HepG2 (cell line): ENCODE measurements around the gene DEUP1. TPM values are rescaled to one million over a fixed set of nuclear protein-coding genes. Genes with fewer than 3 reads are reported as not detected.

Experiments
- ATAC-seq: fragments of 200-7000 bp; cut with Tn5 transposase; 3 replicates; pipeline ENCODE4 v1.9.1; 2020; ENCODE audit warnings: mild to moderate bottlenecking, moderate library complexity
- BruUV-seq: library from RNA; stranded (reverse); fragments of 400-500 nt; replicated peaks from 2 replicates; lab custom pipeline; 2021; lab: Mats Ljungman, UMichigan
- CTCF ChIA-PET: fragments of 300-600 bp; formaldehyde crosslinking; extraction: SDS; loops from one replicate; lab custom pipeline; 2021; ENCODE audit warnings: low total read pairs, inconsistent platforms, low intra/inter-chr PET ratio; lab: Yijun Ruan, JAX
- POLR2A ChIA-PET: fragments of 350-600 bp; sonication (Branson Sonifier 250); formaldehyde crosslinking; loops from one replicate; lab custom pipeline; 2020; ENCODE audit warnings: antibody characterized with exemption, inconsistent platforms; lab: Yijun Ruan, JAX
- DNase-seq: peaks from one replicate; pipeline ENCODE4 v3.0.0-alpha.2; 2015; ENCODE audit warnings: low spot score
- FAIRE-seq: peaks from 3 replicates; lab custom pipeline; 2011; peaks lifted over from hg19 to GRCh38; lab: Jason Lieb, UNC
- H2AFZ ChIP-seq: one replicate; pipeline ENCODE4 v1.6.1; 2011; ENCODE audit warnings: low read length, inconsistent platforms
- H3K27ac ChIP-seq: fragments of 300-600 bp; 3 replicates; pipeline ENCODE4 v1.8.0; 2011; ENCODE audit warnings: mixed run types, mild to moderate bottlenecking, mixed read lengths, low read length, inconsistent platforms; ENCODE audit not compliant: insufficient read depth; ENCODE audit errors: extremely low read length
- H3K27me3 ChIP-seq, 2 experiments: fragments of 200-600 bp in 1 of 2; 2 replicates in 1 of 2; 3 replicates in 1 of 2; pipeline versions ENCODE4 v1.6.0 to v1.8.0; 2011; ENCODE audit warnings: low read length in 2 of 2, mild to moderate bottlenecking in 2 of 2, moderate library complexity in 2 of 2, inconsistent platforms in 1 of 2; ENCODE audit not compliant: insufficient read depth in 2 of 2, control insufficient read depth in 1 of 2
- H3K36me3 ChIP-seq, 2 experiments: fragments of 200-600 bp in 1 of 2; replicated peaks in 1 of 2; 2 replicates in 1 of 2; 3 replicates in 1 of 2; pipeline versions ENCODE4 v1.5.1 to v1.8.0; 2011; ENCODE audit warnings: low read length in 2 of 2, inconsistent platforms in 1 of 2; ENCODE audit not compliant: insufficient read depth in 2 of 2, control insufficient read depth in 1 of 2
- H3K4me1 ChIP-seq: 2 replicates; pipeline ENCODE4 v1.5.1; 2012; ENCODE audit warnings: low read length, inconsistent platforms; ENCODE audit not compliant: insufficient read depth
- H3K4me2 ChIP-seq: 2 replicates; pipeline ENCODE4 v1.6.0; 2011; ENCODE audit warnings: low read depth, low read length, inconsistent platforms
- H3K4me3 ChIP-seq, 3 experiments: fragments of 200-600 bp in 1 of 3; sonication (generic), shearing (Covaris generic) in 1 of 3; replicated peaks in 1 of 3; 2 replicates each; pipeline ENCODE4 v1.5.1; 2011 to 2016; ENCODE audit warnings: low read length in 3 of 3, inconsistent platforms in 2 of 3, low read depth in 2 of 3, mild to moderate bottlenecking in 2 of 3, control low read depth in 1 of 3, mixed read lengths in 1 of 3; ENCODE audit not compliant: insufficient read depth in 1 of 3
- H3K79me2 ChIP-seq: one replicate; pipeline ENCODE4 v1.6.1; 2011; ENCODE audit warnings: low read length, inconsistent platforms; ENCODE audit not compliant: insufficient read depth
- H3K9ac ChIP-seq: 2 replicates; pipeline ENCODE4 v1.6.0; 2011; ENCODE audit warnings: mild to moderate bottlenecking, low read depth, low read length, inconsistent platforms; ENCODE audit not compliant: insufficient read depth
- H3K9me3 ChIP-seq: 2 replicates; pipeline ENCODE4 v1.5.1; 2012; ENCODE audit warnings: mild to moderate bottlenecking, low read length
- H4K20me1 ChIP-seq: 2 replicates; pipeline ENCODE4 v1.6.0; 2011; ENCODE audit warnings: inconsistent platforms, mild to moderate bottlenecking, low read length, moderate library complexity; ENCODE audit not compliant: insufficient read depth
- ATAD3A ChIP-seq: sonication (generic); formaldehyde crosslinking; IDR thresholded peaks from 2 replicates; pipeline ENCODE4 v1.4.0; 2020; ENCODE audit warnings: missing genetic modification reagents
- DMAP1 ChIP-seq: IDR thresholded peaks from 2 replicates; pipeline ENCODE4 v1.6.1; 2016
- ESRRA ChIP-seq: sonication (generic); formaldehyde crosslinking; IDR thresholded peaks from 2 replicates; pipeline ENCODE4 v1.5.1; 2020; ENCODE audit warnings: mild to moderate bottlenecking, low read depth, missing genetic modification reagents
- GFI1 ChIP-seq: sonication (generic); formaldehyde crosslinking; IDR thresholded peaks from 2 replicates; pipeline ENCODE4 v1.5.0; 2020; ENCODE audit warnings: missing genetic modification reagents, mild to moderate bottlenecking, borderline replicate concordance
- PAF1 ChIP-seq: IDR thresholded peaks from 2 replicates; pipeline ENCODE4 v1.6.1; 2016; ENCODE audit warnings: missing genetic modification reagents, missing compliant biosample characterization
- PHF8 ChIP-seq: sonication (generic); formaldehyde crosslinking; IDR thresholded peaks from 2 replicates; pipeline ENCODE4 v1.5.0; 2020; ENCODE audit warnings: missing genetic modification reagents
- RAD51 ChIP-seq: fragments of 450-650 bp; IDR thresholded peaks from 2 replicates; pipeline ENCODE4 v1.6.1; 2016; ENCODE audit warnings: borderline replicate concordance
- SRF ChIP-seq: IDR thresholded peaks from 2 replicates; pipeline ENCODE4 v1.6.1; 2011; ENCODE audit warnings: mild to moderate bottlenecking, low read depth, low read length, moderate library complexity
- YY1 ChIP-seq: IDR thresholded peaks from 2 replicates; pipeline ENCODE4 v1.6.1; 2011; ENCODE audit warnings: low read length, low read depth, moderate library complexity, mild to moderate bottlenecking; ENCODE audit not compliant: insufficient read depth, insufficient replicate concordance
- ZKSCAN8 ChIP-seq: IDR thresholded peaks from 2 replicates; pipeline ENCODE4 v1.6.1; 2016; ENCODE audit warnings: borderline replicate concordance, missing genetic modification reagents, missing compliant biosample characterization
- ZNF124 ChIP-seq: sonication (generic); formaldehyde crosslinking; IDR thresholded peaks from 2 replicates; pipeline ENCODE4 v1.4.0; 2020; ENCODE audit warnings: missing genetic modification reagents
- ZNF350 ChIP-seq: sonication (generic); formaldehyde crosslinking; IDR thresholded peaks from 2 replicates; pipeline ENCODE4 v1.4.0; 2020; ENCODE audit warnings: mild to moderate bottlenecking, low read depth, missing genetic modification reagents, borderline replicate concordance
- ZNF557 ChIP-seq: sonication (generic); formaldehyde crosslinking; IDR thresholded peaks from 2 replicates; pipeline ENCODE4 v1.4.0; 2020; ENCODE audit warnings: missing genetic modification reagents
- ZNF850 ChIP-seq: sonication (generic); formaldehyde crosslinking; conservative IDR thresholded peaks from 2 replicates; pipeline ENCODE4 v1.9.0; 2021; ENCODE audit warnings: mild to moderate bottlenecking, missing genetic modification reagents
- ZSCAN22 ChIP-seq: sonication (generic); formaldehyde crosslinking; IDR thresholded peaks from 2 replicates; pipeline ENCODE4 v1.4.0; 2020; ENCODE audit warnings: mild to moderate bottlenecking, missing genetic modification reagents
- WGBS: methylation state at CpG from one replicate; pipeline ENCODE4 v1.1.6; 2017; ENCODE audit warnings: low lambda C conversion rate; 5-methylcytosine and 5-hydroxymethylcytosine counted together
- in situ Hi-C: cut with HindIII; loops from 2 replicates; pipeline ENCODE4 v1.10.0; 2017; ENCODE audit warnings: low pct_unique_long_range_greater_than_20kb; ENCODE audit not compliant: extremely low pct_ligation_motif_present
- intact Hi-C: fragments of 100-400 bp; cut with micrococcal nuclease; formaldehyde crosslinking; loops from one replicate; pipeline ENCODE4 v1.10.0; 2022; ENCODE audit not compliant: unreplicated experiment
- polyA plus RNA-seq, 8 experiments: library from polyadenylated mRNA; depleted of rRNA in 3 of 8; stranded (reverse) in 7 of 8; unstranded in 1 of 8; fragments of >200 nt; fragmentation: Illumina TruSeq in 4 of 8; extraction: Trizol in 4 of 8; gene quantifications; 2 replicates each; pipeline versions ENCODE4 v1.2.1 to v1.2.3, GENCODE V29; 2011 to 2016; ENCODE audit warnings: low read depth in 4 of 8, missing spikeins in 1 of 8, mixed read lengths in 1 of 8; ENCODE audit not compliant: insufficient read depth in 1 of 8
- total RNA-seq, 5 experiments: library from RNA; depleted of rRNA; stranded (reverse); fragments of >200 nt; fragmentation: Illumina TruSeq; extraction: Trizol; gene quantifications; 2 replicates each; pipeline ENCODE4 v1.2.3, GENCODE V29; 2016; ENCODE audit warnings: low read depth in 1 of 5
- TF ChIP-seq, protein P1 (sequence below): sonication (generic); formaldehyde crosslinking; IDR thresholded peaks from 2 replicates; pipeline ENCODE4 v1.9.0; 2021; ENCODE audit warnings: missing genetic modification reagents, borderline replicate concordance
- TF ChIP-seq, protein P2 (sequence below): sonication (generic); formaldehyde crosslinking; IDR thresholded peaks from 2 replicates; pipeline ENCODE4 v1.9.0; 2021; ENCODE audit warnings: missing genetic modification reagents, borderline replicate concordance
- TF ChIP-seq, protein P3 (sequence below): sonication (generic); formaldehyde crosslinking; IDR thresholded peaks from 2 replicates; pipeline ENCODE4 v1.5.0; 2020; ENCODE audit warnings: mild to moderate bottlenecking, missing genetic modification reagents

DEUP1 gene
- total and polyA plus RNA-seq, 2 of the 13 experiments (the other 11 are each of a cell fraction or from before 2014, with no cell fraction given): not detected

DNA sequence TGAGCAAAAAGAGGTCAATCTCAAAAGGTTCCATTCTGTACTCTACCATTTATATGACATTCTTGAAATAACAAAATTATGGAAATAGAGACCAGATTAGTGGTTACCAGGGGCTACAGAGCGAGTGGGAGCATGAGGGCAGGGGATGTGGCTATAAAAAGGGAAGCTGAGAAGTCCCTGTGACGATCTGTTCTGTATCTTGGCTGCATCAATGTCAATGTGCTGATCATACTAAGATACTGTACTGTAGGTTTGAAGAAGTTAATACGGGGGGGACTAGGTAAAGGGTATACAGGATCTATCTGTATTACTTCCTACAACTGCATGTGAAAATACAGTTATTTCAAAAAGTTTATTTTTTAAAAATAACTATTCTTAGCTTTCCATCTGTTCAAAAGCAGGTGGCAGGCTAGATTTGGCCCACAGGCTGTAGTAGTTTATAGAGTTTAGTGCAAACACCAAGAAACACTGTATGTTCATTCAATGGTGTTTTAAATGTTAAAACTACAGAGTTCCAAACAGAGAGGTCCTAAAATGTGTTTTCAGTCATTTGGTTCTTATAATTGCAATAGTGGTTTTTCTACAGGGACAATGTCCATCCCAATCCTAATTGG lies 134.5 kb downstream of the DEUP1 start (continued):
- TF ChIP-seq ZNF124 (CRISPR knock-in tag): no peak
- TF ChIP-seq, protein P1, sequence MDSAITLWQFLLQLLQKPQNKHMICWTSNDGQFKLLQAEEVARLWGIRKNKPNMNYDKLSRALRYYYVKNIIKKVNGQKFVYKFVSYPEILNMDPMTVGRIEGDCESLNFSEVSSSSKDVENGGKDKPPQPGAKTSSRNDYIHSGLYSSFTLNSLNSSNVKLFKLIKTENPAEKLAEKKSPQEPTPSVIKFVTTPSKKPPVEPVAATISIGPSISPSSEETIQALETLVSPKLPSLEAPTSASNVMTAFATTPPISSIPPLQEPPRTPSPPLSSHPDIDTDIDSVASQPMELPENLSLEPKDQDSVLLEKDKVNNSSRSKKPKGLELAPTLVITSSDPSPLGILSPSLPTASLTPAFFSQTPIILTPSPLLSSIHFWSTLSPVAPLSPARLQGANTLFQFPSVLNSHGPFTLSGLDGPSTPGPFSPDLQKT (CRISPR knock-in tag): no peak
- TF ChIP-seq ZSCAN22 (CRISPR knock-in tag): no peak
- no peak for TF ChIP-seq GFI1 (CRISPR knock-in tag)
- TF ChIP-seq ZNF850 (CRISPR knock-in tag): no peak
- no peak for TF ChIP-seq YY1

GRCh38 chr11:93467054-93467453 lies 136.5 kb downstream of the DEUP1 start:
- Histone ChIP-seq H3K27ac (no peak overlapping the region), H3K4me3 (no peak overlapping the region), H3K4me2 (no peak overlapping the region), H4K20me1 (no peaks in the 10 kb centered on the region), H3K27me3 (no peaks in the 10 kb centered on the region), H3K79me2 (no peaks in the 10 kb centered on the region), H3K9me3 (no peaks in the 10 kb centered on the region), H3K4me1 (no peaks in the 10 kb centered on the region), H3K9ac (no peak overlapping the region), H3K36me3 (no peaks in the 10 kb centered on the region), H2AFZ (no peak overlapping the region)
- no peak for FAIRE-seq
- no peak; the same call in 2 of the 3 replicates for ATAC-seq
- POLR2A ChIA-PET: no interaction called here
- in situ Hi-C loops: no loop called here
- intact Hi-C loops: no loop called here
- WGBS: 48% methylated on average over 4 of the region's 4 CpGs
- DNase-seq: no peak
- CTCF ChIA-PET: no interaction called here
- BruUV-seq: no TSS peak
- no peak for TF ChIP-seq ATAD3A
- TF ChIP-seq ZKSCAN8 (CRISPR knock-in tag): no peak
- TF ChIP-seq SRF: no peak
- no peak for TF ChIP-seq RAD51
- TF ChIP-seq, protein P2, sequence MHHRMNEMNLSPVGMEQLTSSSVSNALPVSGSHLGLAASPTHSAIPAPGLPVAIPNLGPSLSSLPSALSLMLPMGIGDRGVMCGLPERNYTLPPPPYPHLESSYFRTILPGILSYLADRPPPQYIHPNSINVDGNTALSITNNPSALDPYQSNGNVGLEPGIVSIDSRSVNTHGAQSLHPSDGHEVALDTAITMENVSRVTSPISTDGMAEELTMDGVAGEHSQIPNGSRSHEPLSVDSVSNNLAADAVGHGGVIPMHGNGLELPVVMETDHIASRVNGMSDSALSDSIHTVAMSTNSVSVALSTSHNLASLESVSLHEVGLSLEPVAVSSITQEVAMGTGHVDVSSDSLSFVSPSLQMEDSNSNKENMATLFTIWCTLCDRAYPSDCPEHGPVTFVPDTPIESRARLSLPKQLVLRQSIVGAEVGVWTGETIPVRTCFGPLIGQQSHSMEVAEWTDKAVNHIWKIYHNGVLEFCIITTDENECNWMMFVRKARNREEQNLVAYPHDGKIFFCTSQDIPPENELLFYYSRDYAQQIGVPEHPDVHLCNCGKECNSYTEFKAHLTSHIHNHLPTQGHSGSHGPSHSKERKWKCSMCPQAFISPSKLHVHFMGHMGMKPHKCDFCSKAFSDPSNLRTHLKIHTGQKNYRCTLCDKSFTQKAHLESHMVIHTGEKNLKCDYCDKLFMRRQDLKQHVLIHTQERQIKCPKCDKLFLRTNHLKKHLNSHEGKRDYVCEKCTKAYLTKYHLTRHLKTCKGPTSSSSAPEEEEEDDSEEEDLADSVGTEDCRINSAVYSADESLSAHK (CRISPR knock-in tag): no peak
- TF ChIP-seq ZNF557 (CRISPR knock-in tag): no peak
- TF ChIP-seq ESRRA: no peak
- TF ChIP-seq, protein P3, sequence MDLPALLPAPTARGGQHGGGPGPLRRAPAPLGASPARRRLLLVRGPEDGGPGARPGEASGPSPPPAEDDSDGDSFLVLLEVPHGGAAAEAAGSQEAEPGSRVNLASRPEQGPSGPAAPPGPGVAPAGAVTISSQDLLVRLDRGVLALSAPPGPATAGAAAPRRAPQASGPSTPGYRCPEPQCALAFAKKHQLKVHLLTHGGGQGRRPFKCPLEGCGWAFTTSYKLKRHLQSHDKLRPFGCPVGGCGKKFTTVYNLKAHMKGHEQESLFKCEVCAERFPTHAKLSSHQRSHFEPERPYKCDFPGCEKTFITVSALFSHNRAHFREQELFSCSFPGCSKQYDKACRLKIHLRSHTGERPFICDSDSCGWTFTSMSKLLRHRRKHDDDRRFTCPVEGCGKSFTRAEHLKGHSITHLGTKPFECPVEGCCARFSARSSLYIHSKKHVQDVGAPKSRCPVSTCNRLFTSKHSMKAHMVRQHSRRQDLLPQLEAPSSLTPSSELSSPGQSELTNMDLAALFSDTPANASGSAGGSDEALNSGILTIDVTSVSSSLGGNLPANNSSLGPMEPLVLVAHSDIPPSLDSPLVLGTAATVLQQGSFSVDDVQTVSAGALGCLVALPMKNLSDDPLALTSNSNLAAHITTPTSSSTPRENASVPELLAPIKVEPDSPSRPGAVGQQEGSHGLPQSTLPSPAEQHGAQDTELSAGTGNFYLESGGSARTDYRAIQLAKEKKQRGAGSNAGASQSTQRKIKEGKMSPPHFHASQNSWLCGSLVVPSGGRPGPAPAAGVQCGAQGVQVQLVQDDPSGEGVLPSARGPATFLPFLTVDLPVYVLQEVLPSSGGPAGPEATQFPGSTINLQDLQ (CRISPR knock-in tag): no peak
- TF ChIP-seq DMAP1: no peak
- TF ChIP-seq PHF8 (CRISPR knock-in tag): no peak
- TF ChIP-seq ZNF350 (CRISPR knock-in tag): no peak
- no peak for TF ChIP-seq PAF1 (CRISPR knock-in tag)
